Measurements from ENCODE around the gene CD300LD. TPM values are rescaled to one million over a fixed set of nuclear protein-coding genes. Genes with fewer than 3 reads are reported as not detected.
"Not testable (repeated sequence)": the region's sequence is repeated elsewhere in the genome, so short reads cannot be mapped to it uniquely, and the experiment has no call there.

Gene CD300LD
- total RNA-seq, 4 donors from 2014 or later, result not detected

DNA sequence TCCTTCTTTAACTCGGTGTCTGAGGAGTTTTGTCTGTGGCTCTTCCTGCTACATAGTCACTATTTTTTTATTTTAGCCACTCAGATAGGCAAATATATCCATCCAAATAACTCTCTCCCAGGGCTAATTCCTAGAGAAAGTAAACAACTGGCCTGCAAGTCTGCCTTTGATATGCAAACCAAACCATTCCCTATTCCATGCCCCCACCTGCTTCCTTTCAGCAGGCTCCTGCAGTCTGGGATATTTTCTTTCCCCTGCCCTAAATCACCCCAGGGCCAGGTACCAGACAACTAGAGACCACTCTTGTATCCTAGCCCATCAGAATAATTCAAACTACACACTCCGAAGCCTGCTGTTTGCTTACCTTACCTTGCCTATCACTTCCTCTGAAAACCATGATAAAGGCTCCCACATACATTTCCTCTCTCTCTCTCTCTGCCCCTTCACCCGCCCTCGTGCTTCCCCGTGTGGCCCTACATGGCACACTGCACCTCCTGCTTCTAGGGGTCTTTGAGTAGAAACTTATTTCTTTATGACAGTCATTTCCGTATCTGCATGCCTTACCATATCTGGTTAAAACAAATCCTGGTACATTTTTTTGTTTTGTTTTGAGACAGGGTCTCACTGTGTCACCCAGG lies 33.1 kb downstream of the CD300LD start:
- intact Hi-C loops (cut with DNase I), result no loop called here
- Histone ChIP-seq H3K27ac (no peak overlapping the region), H3K4me1 (no peaks in the 10 kb centered on the region), H3K9me3 (no peaks in the 10 kb centered on the region), H3K4me3 (no peak overlapping the region), H3K27me3 (peaks cover 0 to 18% (median 0%) of the 10 kb centered on the region in 4 donors), H3K36me3 (no peaks in the 10 kb centered on the region)
- no peak for DNase-seq
- TF ChIP-seq POLR2A (IDR thresholded peaks at IDR 0.05), result no peak
- TF ChIP-seq, protein P1, sequence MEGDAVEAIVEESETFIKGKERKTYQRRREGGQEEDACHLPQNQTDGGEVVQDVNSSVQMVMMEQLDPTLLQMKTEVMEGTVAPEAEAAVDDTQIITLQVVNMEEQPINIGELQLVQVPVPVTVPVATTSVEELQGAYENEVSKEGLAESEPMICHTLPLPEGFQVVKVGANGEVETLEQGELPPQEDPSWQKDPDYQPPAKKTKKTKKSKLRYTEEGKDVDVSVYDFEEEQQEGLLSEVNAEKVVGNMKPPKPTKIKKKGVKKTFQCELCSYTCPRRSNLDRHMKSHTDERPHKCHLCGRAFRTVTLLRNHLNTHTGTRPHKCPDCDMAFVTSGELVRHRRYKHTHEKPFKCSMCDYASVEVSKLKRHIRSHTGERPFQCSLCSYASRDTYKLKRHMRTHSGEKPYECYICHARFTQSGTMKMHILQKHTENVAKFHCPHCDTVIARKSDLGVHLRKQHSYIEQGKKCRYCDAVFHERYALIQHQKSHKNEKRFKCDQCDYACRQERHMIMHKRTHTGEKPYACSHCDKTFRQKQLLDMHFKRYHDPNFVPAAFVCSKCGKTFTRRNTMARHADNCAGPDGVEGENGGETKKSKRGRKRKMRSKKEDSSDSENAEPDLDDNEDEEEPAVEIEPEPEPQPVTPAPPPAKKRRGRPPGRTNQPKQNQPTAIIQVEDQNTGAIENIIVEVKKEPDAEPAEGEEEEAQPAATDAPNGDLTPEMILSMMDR (IDR thresholded peaks at IDR 0.05), result no peak
- WGBS, 2 donors, result 57 to 61% methylated on average over 6 of the region's 6 CpGs

- peaks cover 0 to 13% (median 0%) of the 10 kb centered on the region in 4 donors for H3K27me3 ChIP-seq
- intact Hi-C loops (cut with DNase I); H3K4me1 ChIP-seq; H3K27ac ChIP-seq; H3K9me3 ChIP-seq; DNase-seq; H3K4me3 ChIP-seq; H3K36me3 ChIP-seq: not testable (repeated sequence)
- 76 to 79% methylated on average over 4 of the region's 4 CpGs for WGBS, 2 donors
Observed at GRCh38 chr17:74558402-74558801, 33.7 kb downstream of the CD300LD start.

DNA sequence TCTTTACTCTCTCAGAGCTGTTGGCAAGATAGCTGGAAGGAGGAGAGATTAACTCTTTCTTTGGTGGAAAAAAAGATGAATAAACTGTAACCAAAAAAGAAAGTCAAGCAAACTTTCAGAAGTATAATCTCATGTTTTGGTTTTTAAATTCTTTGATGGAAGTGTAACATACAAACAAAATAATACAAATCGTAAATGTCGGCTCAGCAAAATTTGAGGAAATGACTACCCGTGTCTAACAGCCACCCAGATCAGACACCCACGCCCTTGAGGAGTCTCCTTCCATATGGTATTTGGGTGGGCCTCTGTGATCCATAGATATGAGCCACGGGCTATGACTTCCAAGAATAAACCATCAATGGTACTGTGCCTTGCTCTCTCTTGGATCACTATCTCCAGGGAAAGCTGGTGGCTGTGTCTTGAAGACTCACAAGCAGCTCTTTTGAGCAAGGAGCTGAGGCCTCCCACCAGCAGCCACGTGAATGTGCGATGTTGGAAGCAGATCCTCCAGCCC lies 36.6 kb downstream of the CD300LD start:
- Histone ChIP-seq H3K27me3 (peaks cover 0 to 20% (median 0%) of the 10 kb centered on the region in 4 donors), H3K27ac (no peak overlapping the region), H3K4me1 (no peaks in the 10 kb centered on the region), H3K9me3 (no peaks in the 10 kb centered on the region), H3K4me3 (no peak overlapping the region), H3K36me3 (no peaks in the 10 kb centered on the region)
- no peak for DNase-seq
- intact Hi-C loops (cut with DNase I), result no loop called here
- TF ChIP-seq POLR2A (IDR thresholded peaks at IDR 0.05), result no peak
- TF ChIP-seq, protein P1 (IDR thresholded peaks at IDR 0.05), result no peak
- WGBS, 2 donors, result 58 to 66% methylated on average over 5 to 7 of the region's 7 CpGs

- no peaks in the 10 kb centered on the region for H3K4me1 ChIP-seq
- H3K27me3 ChIP-seq, result peaks cover 0 to 24% (median 0%) of the 10 kb centered on the region in 4 donors
- 62 to 77% methylated on average over 5 to 6 of the region's 6 CpGs for WGBS, 2 donors
- H3K27ac ChIP-seq, result no peak overlapping the region
- intact Hi-C loops (cut with DNase I), result no loop called here
- H3K4me3 ChIP-seq, result no peak overlapping the region
- no peak for TF ChIP-seq POLR2A (IDR thresholded peaks at IDR 0.05)
- TF ChIP-seq, protein P1 (IDR thresholded peaks at IDR 0.05), result no peak
- H3K9me3 ChIP-seq, result no peaks in the 10 kb centered on the region
- DNase-seq, result no peak
- no peaks in the 10 kb centered on the region for H3K36me3 ChIP-seq
Observed at GRCh38 chr17:74554909-74555308, 37.2 kb downstream of the CD300LD start.

DNA sequence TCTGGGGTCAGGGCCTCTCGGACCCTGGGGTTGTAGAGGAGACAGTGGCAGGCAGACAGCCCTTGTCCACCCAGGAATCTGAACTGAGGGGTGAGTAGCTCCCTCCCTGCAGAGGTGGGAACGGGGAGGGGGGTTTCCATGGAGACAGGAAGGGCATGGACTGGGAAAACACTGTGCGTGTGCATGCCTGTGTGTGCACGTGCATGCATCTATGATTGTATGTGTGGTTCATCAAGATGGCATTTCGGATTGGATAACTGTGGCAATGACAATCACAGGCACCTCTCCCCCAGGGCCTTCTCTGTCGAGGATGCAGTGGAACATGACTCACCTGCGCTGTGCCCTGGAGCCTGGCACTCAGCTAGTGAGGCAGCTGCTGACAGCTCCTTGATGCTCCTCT lies 40.0 kb downstream of the CD300LD start:
- H3K27ac ChIP-seq, result no peak overlapping the region
- no peaks in the 10 kb centered on the region for H3K4me1 ChIP-seq
- no peak for DNase-seq
- TF ChIP-seq, protein P1 (IDR thresholded peaks at IDR 0.05), result no peak
- no peak for TF ChIP-seq POLR2A (IDR thresholded peaks at IDR 0.05)
- H3K36me3 ChIP-seq, result no peaks in the 10 kb centered on the region
- 19 to 33% methylated on average over 5 to 6 of the region's 7 CpGs for WGBS, 2 donors
- intact Hi-C loops (cut with DNase I), result no loop called here
- peaks cover 0 to 34% (median 0%) of the 10 kb centered on the region in 4 donors for H3K27me3 ChIP-seq
- H3K9me3 ChIP-seq, result no peaks in the 10 kb centered on the region
- H3K4me3 ChIP-seq, result no peak overlapping the region
